ENCODE results near the gene UBXN10.

DNA sequence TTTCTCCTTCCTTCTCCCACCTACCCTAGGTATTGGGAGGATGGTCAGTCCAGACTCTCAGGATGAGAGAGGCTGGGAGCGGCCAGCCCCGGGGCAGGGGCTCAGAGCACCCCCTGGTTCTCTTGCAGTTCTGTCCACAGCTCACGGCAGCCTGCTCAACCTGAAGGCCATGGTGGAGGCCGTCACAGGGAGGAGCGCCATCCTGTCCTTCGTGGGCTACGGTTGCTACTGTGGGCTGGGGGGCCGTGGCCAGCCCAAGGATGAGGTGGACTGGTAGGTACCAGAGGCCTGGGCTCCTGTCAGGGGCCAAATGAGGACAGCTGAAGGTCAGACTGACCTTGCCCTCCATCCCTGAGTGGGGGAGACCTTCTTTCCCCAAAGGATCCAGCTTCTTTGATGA is 42.6 kb upstream of the UBXN10 start:
- TF ChIP-seq, protein P1, sequence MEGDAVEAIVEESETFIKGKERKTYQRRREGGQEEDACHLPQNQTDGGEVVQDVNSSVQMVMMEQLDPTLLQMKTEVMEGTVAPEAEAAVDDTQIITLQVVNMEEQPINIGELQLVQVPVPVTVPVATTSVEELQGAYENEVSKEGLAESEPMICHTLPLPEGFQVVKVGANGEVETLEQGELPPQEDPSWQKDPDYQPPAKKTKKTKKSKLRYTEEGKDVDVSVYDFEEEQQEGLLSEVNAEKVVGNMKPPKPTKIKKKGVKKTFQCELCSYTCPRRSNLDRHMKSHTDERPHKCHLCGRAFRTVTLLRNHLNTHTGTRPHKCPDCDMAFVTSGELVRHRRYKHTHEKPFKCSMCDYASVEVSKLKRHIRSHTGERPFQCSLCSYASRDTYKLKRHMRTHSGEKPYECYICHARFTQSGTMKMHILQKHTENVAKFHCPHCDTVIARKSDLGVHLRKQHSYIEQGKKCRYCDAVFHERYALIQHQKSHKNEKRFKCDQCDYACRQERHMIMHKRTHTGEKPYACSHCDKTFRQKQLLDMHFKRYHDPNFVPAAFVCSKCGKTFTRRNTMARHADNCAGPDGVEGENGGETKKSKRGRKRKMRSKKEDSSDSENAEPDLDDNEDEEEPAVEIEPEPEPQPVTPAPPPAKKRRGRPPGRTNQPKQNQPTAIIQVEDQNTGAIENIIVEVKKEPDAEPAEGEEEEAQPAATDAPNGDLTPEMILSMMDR (IDR thresholded peaks at IDR 0.05; ENCODE audit: insufficient read depth, low read depth, low read length), result no peak
- no peak for TF ChIP-seq EZH2 (IDR thresholded peaks at IDR 0.05; ENCODE audit: insufficient read depth, low read length)

Data from astrocyte (in vitro differentiated cells and primary cell).